Bronchial epithelial cell (primary cell): ENCODE data around the gene RFC5. TPM values are rescaled to one million over a fixed set of nuclear protein-coding genes. Genes with fewer than 3 reads are reported as not detected.
"Not testable (repeated sequence)": the region's sequence is repeated elsewhere in the genome, so short reads cannot be mapped to it uniquely, and the experiment has no call there.

Experiments used
- DNase-seq: peaks from one replicate; pipeline ENCODE4 v3.0.0-alpha.2; 2010; ENCODE audit warnings: low read depth
- FAIRE-seq: peaks from 2 replicates; lab custom pipeline; 2011; peaks lifted over from hg19 to GRCh38; lab: Jason Lieb, UNC
- H3K27me3 ChIP-seq: 2 replicates; pipeline ENCODE4 v1.5.1; 2011; ENCODE audit warnings: low read length; ENCODE audit not compliant: control insufficient read depth, insufficient read depth
- H3K36me3 ChIP-seq: 2 replicates; pipeline ENCODE4 v1.5.1; 2011; ENCODE audit warnings: low read length; ENCODE audit not compliant: control insufficient read depth, insufficient read depth
- H3K4me3 ChIP-seq: 2 replicates; pipeline ENCODE4 v1.5.1; 2011; ENCODE audit warnings: mild to moderate bottlenecking, low read depth, low read length, control low read depth
- CTCF ChIP-seq: IDR thresholded peaks from 2 replicates; pipeline ENCODE4 v1.5.1; 2011; ENCODE audit warnings: mild to moderate bottlenecking, moderate library complexity, low read length, control low read depth, inconsistent platforms; ENCODE audit not compliant: insufficient read depth, severe bottlenecking
- total RNA-seq: library from RNA; depleted of rRNA; stranded (reverse); fragments of >200 nt; gene quantifications from 2 replicates; pipeline ENCODE4 v1.2.1, GENCODE V29; 2014

RFC5 gene
- total RNA-seq, 1 donor from 2014 or later = 6.1 TPM

- DNase-seq (no peak), FAIRE-seq (no peak)
Observed at GRCh38 chr12:118020036-118020435, 3.5 kb downstream of the RFC5 start.

GRCh38 chr12:118022097-118022727 lies 5.7 kb downstream of the RFC5 start:
- H3K36me3 ChIP-seq, DNase-seq, FAIRE-seq, H3K4me3 ChIP-seq, H3K27me3 ChIP-seq: not testable (repeated sequence)

More at GRCh38 chr12:118020036-118020435, 3.5 kb downstream of the RFC5 start:
- H3K4me3 ChIP-seq = no peak overlapping the region
- H3K27me3 ChIP-seq = no peaks in the 10 kb centered on the region
- no peak for TF ChIP-seq CTCF
- peaks cover 3% of the 10 kb centered on the region for H3K36me3 ChIP-seq

GRCh38 chr12:118022728-118023109 lies 6.2 kb downstream of the RFC5 start:
- FAIRE-seq (no peak), DNase-seq (no peak)
- peaks cover 5% of the 10 kb centered on the region for H3K36me3 ChIP-seq
- no peak overlapping the region for H3K4me3 ChIP-seq
- H3K27me3 ChIP-seq = no peaks in the 10 kb centered on the region
- no peak for TF ChIP-seq CTCF

- DNase-seq (no peak), FAIRE-seq (no peak)
- Histone ChIP-seq H3K27me3 (no peaks in the 10 kb centered on the region), H3K36me3 (peaks cover 5% of the 10 kb centered on the region), H3K4me3 (no peak overlapping the region)
- no peak for TF ChIP-seq CTCF
Observed at GRCh38 chr12:118023301-118023860, 6.9 kb downstream of the RFC5 start.

GRCh38 chr12:118025168-118025567 lies 8.7 kb downstream of the RFC5 start:
- no peak for TF ChIP-seq CTCF
- FAIRE-seq (no peak), DNase-seq (no peak)
- Histone ChIP-seq H3K36me3 (peaks cover 4% of the 10 kb centered on the region), H3K27me3 (no peaks in the 10 kb centered on the region), H3K4me3 (no peak overlapping the region)

- no peak for TF ChIP-seq CTCF
- no peak for FAIRE-seq
- H3K4me3 ChIP-seq = no peak overlapping the region
- peaks cover 12% of the 10 kb centered on the region for H3K36me3 ChIP-seq
- DNase-seq = no peak
- H3K27me3 ChIP-seq = no peaks in the 10 kb centered on the region
Observed at GRCh38 chr12:118029166-118029565, 12.7 kb downstream of the RFC5 start.
